GM21526 (cell line): ENCODE measurements around the gene RPH3AL.

Experiments
- ATAC-seq: cut with Tn5 transposase; IDR thresholded peaks from one replicate; pipeline ENCODE4 v1.9.1; 2021; ENCODE audit warnings: moderate library complexity; ENCODE audit not compliant: unreplicated experiment, low FRiP score

The RPH3AL gene

DNA sequence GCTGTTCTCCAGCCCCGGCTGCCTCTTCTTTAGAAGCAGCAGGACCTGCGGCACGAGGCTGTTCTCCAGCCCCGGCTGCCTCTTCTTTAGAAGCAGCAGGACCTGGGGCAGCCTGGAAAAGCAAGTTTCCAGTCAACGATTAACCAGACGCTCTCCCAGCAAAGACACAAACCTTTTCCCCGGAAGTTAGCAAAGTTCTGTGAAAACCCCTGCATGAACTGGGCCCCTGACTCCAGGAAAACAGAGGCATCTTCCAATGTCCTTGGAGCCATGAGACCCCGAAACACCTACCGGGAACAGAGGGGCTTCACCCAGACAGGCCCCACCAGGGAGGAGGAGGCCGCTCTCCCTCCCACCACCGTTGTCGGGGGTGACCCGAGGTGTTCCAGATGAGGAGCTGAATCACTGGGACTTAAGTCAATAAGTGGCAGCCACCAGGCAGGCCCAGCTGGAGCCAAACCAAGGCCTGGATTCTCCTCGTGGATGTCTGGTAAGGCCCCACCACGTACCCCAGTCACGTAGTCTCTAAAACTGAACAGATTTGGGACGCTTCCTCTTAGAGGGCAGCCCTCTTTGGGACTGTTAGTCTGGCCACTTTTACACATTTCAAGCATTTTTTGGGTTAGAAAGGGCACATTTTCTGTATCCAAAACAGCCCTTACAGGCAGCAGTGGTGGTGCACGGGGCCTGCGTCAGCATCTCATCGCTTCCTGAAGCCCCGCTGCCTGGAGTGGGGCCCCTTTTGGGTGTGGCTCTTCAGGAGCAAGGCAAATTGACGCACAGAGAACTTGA is at the start of gene RPH3AL:
TSS of gene RPH3AL (minus strand) at position 387 of the 792 bp plus-strand sequence. CDS start 25,264 bp downstream, outside the sequence.
- ATAC-seq: no peak

- no peak for ATAC-seq
Observed at GRCh38 chr17:400257-400656, 47.6 kb upstream of the RPH3AL start.

GRCh38 chr17:396788-397187 is 44.2 kb upstream of the RPH3AL start:
- ATAC-seq: no peak

- ATAC-seq: no peak
Observed at GRCh38 chr17:395974-396373, 43.4 kb upstream of the RPH3AL start.

DNA sequence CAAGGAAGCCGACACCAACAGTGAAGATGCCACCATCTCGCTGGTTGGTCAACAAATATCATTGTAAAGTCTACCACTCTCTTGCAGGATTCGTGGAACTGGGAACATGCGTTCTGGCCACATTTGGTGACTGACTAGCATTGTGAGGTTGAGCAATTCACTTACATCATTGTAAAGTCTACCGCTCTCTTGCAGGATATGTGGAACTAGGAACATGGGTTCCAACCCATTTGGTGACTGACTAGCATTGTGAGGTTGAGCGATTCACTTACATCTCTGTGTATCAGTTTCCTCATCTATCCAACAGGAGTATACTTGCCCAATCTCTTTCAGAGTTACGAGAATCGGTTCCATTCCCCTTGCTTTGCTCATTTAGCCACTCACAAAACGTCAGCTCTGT is 42.6 kb upstream of the RPH3AL start:
- ATAC-seq: no peak

DNA sequence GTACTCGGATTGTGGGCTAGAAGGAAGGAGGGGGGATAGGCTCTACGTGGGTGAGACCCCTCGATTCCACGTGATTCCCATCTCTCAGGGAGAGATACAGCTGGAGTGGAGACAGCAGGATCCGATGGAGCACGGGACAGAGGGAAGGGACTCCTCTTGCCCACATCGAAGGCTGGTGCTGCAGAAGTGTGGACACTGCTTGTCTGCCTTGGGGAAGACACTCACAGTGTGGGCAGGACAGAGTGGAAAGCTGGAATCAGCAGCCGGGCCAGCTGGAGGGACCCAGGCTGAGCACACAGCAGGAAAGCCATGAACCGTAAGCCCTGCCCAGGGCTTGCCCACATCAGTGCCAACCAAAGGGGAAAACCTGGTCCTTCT is 42.1 kb upstream of the RPH3AL start:
- ATAC-seq: no peak

DNA sequence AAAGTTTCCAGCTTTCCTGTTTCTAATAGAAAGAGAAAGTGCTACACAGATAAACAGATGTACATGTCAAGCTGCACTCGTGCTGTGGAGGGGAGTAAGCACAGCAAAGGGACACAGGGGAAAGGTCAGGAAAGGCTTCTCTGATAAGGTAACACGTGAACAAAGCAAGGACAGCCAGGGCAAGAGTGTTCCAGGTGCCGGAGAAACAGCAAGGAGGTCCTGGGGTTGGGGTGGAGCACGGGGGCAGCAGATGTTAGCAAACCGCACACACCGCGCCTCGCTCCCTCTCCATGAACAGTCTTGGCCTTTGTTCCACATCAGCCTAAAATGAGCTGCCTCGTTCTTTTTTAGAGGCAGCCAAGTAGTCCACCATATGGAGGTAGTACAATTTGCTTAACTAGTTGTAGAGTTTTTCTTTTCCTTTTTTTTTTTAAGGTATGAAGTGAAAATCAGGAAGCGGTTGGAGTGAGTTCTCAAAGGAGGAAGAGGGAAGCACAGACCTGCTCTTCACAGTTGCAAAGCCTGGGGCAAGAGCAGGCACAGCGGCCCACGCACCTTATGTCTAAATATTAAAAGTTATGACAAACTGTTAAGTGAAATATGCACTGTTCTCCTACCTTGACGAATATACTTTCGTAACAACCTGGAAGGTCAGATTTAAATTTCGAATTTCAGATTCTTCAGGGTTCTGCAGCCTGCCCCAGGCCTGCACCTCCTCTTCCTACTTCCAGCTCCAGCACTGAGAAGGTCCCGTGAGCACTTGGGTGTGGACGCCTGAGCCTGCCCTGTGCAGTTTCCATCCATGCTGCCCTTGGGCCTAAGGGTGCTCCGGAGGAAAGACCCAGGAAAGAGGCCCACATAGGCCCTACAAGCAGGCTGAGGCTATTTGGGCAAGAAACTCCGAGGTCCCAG is 41.5 kb upstream of the RPH3AL start:
- no peak for ATAC-seq

GRCh38 chr17:391850-392249 is 39.2 kb upstream of the RPH3AL start:
- ATAC-seq: no peak

DNA sequence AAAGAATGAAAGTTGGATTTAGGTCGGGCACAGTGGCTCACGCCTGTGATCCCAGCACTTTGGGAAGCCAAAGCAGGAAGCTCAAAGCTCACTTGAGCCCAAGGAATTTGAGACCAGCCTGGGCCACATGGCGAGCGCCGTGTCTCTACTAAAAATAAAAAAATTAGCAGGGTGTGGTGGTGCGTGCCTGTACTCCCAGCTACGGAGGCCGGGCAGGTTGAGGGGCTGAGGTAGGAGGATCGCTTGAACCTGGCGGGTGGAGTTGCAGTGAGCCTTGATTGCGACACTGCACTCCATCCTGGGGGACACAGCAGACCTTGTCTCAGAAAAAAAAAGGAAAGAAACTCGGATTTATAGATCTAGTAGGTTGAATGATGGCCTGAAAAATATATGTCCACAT is 37.4 kb upstream of the RPH3AL start:
- ATAC-seq: no peak

GRCh38 chr17:388087-388486 is 35.5 kb upstream of the RPH3AL start:
- no peak for ATAC-seq

DNA sequence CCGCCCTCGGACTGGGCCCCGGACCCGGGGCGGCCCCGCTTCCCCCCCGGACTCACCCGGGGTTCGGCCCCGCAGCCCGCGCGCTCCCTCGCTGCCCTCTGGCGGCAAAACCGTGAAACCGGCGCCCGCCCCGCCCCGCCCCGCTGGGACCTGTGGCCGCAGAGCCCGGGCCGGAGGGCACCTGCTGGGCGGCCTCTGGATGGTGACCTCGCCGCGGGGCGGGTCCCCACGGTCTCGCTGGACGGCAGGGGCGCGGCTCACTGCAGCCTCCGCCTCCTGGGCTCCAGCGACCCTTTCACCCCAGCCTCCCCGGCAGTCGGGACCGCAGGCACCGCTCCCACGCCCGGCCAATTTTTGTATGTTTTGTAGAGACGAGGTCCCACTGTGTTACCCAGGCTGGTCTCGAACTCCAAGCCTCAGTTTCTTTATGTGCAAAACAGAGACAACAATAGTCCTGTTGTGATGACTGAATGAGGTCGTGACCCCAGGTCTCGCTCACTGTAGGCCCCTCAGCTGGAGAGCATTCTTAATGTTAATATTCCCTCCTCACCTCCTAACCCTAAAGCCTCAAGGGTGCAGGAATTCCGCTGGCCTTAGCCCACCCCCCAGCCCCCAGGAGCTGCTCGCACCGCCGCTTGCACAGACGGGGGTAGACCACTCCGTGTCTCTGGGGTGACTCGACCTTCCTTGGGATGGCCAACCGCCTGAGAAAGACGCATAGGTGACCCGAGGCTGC is 33.7 kb upstream of the RPH3AL start:
- ATAC-seq: no peak

DNA sequence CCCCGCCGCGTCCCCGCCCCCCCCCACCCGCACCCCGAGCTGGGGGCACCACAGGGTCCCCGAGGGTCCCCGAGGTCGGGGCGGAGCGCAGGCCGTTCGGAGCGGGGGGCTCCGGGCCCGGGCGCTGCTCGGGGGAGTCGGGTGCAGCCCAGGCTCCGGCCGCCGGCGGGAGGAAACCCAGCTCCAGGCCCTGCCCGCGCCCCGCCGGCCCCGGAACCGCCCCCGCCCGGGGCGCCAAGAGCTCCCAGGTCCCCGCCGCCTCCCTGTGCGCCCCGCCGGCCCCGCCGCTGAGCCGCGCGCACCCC is 33.2 kb upstream of the RPH3AL start:
- no peak for ATAC-seq

GRCh38 chr17:385178-385835 is 32.7 kb upstream of the RPH3AL start:
- no peak for ATAC-seq

GRCh38 chr17:384622-385177 is 32.1 kb upstream of the RPH3AL start:
- ATAC-seq: no peak

DNA sequence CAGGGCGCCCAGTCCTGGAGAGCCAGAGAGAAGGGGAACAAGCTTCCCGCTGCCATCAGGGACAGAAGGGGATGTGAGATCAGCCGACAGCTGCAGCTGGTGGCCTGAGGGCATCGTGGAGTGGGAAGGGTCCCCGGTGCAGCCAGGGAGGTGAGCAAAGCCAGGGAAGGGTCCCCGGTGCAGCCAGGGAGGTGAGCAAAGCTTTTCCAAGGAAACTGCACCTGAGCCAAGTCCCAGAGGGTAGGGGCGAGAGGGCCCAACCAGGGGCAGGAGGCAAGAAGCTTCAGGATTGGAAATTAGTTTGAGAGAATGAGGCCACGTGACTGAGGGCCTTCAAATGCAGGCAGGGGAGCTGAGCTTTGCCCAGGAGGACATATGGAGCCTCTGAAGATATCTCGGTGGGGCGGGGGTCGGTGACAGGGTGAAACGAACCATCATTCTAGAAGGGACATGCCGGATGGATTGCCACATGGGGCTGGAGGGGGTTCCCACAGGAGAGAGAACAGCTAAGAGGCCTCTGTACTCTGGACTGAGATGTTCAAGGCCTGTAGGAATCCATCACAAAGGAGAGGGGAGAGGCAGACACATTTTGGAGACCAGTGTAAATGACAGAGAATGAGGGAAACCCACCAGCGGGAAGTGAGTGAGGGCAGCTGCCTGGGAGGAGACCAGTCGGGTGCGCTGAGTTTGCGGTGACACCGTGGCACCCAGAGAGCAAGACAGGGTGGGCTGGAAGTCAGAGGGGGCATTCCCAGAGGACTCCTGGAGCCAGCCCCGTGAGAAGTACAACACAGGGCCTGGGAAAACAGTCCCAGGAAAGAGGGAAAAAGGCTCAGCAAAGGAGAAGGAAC is 31.4 kb upstream of the RPH3AL start:
- ATAC-seq: no peak

DNA sequence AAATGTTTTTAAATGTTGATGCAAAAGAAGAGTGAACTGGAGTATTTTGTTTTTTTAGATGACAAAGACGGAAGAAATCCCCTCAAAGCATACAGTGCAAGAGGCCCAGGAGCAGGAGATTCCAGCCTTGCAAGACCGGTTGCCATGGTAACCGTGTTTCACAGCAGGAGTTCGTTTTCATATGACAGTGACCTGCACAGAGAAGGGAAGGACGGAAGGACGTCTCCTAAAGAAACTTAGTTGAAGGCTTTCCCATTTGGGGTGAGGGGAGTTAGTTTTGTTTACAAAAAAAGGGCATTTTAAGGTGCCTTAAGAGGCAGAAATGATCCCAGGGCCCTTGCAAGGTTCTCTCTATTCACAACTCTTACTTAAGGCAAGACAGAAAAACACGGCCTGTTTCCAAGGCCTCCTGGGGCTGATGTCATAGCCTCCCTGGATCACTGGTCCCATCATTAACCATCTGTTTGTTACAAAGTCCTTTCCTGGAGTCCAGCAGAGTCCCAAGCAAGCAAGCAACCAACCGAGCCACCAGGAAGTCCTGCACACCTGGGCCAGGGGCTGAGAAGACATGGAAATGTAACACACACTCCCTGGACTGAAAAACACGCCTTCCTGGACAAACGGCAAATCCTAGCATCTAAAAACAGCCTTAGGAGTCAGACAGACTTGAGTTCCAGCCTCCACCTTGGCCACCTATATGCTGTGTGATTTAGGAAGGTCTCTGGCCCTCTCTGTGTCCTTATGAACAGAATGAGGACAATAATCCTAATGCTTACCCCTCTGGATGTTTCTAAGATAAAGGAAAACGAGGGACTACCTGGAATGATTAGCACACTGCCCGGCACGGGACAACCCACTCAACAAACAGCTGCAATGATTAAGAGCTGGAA is 30.3 kb upstream of the RPH3AL start:
- no peak for ATAC-seq

- no peak for ATAC-seq
Observed at GRCh38 chr17:381941-382643, 29.5 kb upstream of the RPH3AL start.

DNA sequence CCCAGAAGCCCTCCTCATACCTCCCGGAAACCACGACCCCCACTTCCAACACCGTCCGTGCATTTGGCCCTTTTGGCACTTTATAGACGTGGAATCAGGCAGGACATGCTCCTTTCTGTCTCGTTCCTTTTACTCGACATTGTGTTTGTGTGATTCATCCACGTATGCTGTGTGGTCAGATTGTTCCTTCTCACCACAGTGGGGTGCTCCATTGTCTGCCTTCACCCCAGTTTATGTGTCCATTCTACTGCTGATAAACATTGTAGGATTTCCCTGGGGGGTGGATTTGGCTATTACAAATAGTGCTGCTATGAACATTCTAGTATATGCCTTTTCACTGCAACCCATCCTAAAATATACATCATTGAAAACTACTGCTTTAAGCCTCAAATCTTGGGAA is 28.9 kb upstream of the RPH3AL start:
- no peak for ATAC-seq
